Common myeloid progenitor, CD34-positive (primary cell): ENCODE results near the gene C3orf18.

Experiments used
- CTCF ChIA-PET: fragments of 350-600 bp; sonication (Branson Sonifier 250); formaldehyde crosslinking; loops from one replicate; lab custom pipeline; 2021; ENCODE audit warnings: antibody characterized with exemption; lab: Charles Lee
- POLR2A ChIA-PET: fragments of 350-600 bp; sonication (Branson Sonifier 250); formaldehyde crosslinking; loops from one replicate; lab custom pipeline; 2021; ENCODE audit warnings: antibody characterized with exemption; lab: Charles Lee
- DNase-seq, 3 donors: peaks; one replicate each; pipeline versions ENCODE4 v3.0.0 to v3.0.0-alpha.2; 2013
- H3K27ac ChIP-seq, 2 experiments: 1 replicate in 1 of 2; 2 replicates in 1 of 2; pipeline ENCODE4 v1.7.0; 2013; ENCODE audit warnings: inconsistent platforms in 2 of 2, low read length in 2 of 2, mild to moderate bottlenecking in 2 of 2, low read depth in 1 of 2, moderate library complexity in 1 of 2; ENCODE audit not compliant: severe bottlenecking in 2 of 2, insufficient read depth in 1 of 2, poor library complexity in 1 of 2
- H3K27me3 ChIP-seq, 5 experiments: replicated peaks in 2 of 5; 1 replicate in 3 of 5; 2 replicates in 2 of 5; pipeline versions ENCODE4 v1.6.1 to v1.7.0; 2013; ENCODE audit warnings: low read length in 4 of 5, mild to moderate bottlenecking in 2 of 5, moderate library complexity in 2 of 5, inconsistent platforms in 1 of 5; ENCODE audit not compliant: insufficient read depth in 5 of 5, control insufficient read depth in 4 of 5
- H3K36me3 ChIP-seq, 4 experiments: 1 replicate in 2 of 4; 2 replicates in 2 of 4; pipeline versions ENCODE4 v1.6.1 to v1.7.0; 2013; ENCODE audit warnings: low read length in 3 of 4, control low read depth in 1 of 4, mild to moderate bottlenecking in 1 of 4; ENCODE audit not compliant: control insufficient read depth in 4 of 4, insufficient read depth in 4 of 4
- H3K4me1 ChIP-seq, 4 experiments: 1 replicate in 3 of 4; 2 replicates in 1 of 4; pipeline versions ENCODE4 v1.6.1 to v1.7.1; 2013; ENCODE audit warnings: low read length in 3 of 4, mild to moderate bottlenecking in 3 of 4, control low read depth in 1 of 4, inconsistent platforms in 1 of 4, moderate library complexity in 1 of 4; ENCODE audit not compliant: control insufficient read depth in 4 of 4, insufficient read depth in 4 of 4; ENCODE audit errors: control extremely low read depth in 1 of 4
- H3K4me3 ChIP-seq, 7 experiments: 1 replicate in 4 of 7; 2 replicates in 3 of 7; pipeline versions ENCODE4 v1.5.1 to v1.7.0; 2013; ENCODE audit warnings: mild to moderate bottlenecking in 7 of 7, low read length in 6 of 7, moderate library complexity in 6 of 7, inconsistent platforms in 2 of 7, low read depth in 2 of 7, control low read depth in 1 of 7; ENCODE audit not compliant: insufficient read depth in 4 of 7, control insufficient read depth in 1 of 7; ENCODE audit errors: extremely low read depth in 1 of 7
- H3K9me3 ChIP-seq, 5 experiments: 1 replicate in 4 of 5; 2 replicates in 1 of 5; pipeline versions ENCODE4 v1.6.1 to v1.7.1; 2013; ENCODE audit warnings: low read length in 4 of 5, mild to moderate bottlenecking in 2 of 5, inconsistent platforms in 1 of 5, low read depth in 1 of 5, moderate library complexity in 1 of 5; ENCODE audit not compliant: control insufficient read depth in 4 of 5, insufficient read depth in 2 of 5; ENCODE audit errors: control extremely low read depth in 1 of 5
- WGBS: methylation state at CpG from one replicate; pipeline ENCODE4 v1.1.5; 2013; ENCODE audit not compliant: insufficient coverage; 5-methylcytosine and 5-hydroxymethylcytosine counted together

C3orf18 gene

GRCh38 chr3:50521572-50521971 is 46.0 kb downstream of the C3orf18 start:
- Histone ChIP-seq H3K27me3 (no peaks in the 10 kb centered on the region), H3K27ac (no peak overlapping the region), H3K4me3 (no peak overlapping the region), H3K4me1 (peaks cover under 1 to 8% (median 4%) of the 10 kb centered on the region in 4 experiments), H3K9me3 (no peaks in the 10 kb centered on the region), H3K36me3 (no peaks in the 10 kb centered on the region)
- no peak for DNase-seq
- CTCF ChIA-PET = interaction anchor here (0.9 to 2.0 kb wide), 5 partner anchors 9 to 84 kb away, joined by 3 to 8 read pairs (median 3); no protein-coding TSS in a partner anchor
- 91% methylated on average over 4 of the region's 5 CpGs for WGBS
- POLR2A ChIA-PET = no interaction called here

GRCh38 chr3:50520849-50521248 is 46.7 kb downstream of the C3orf18 start:
- Histone ChIP-seq H3K27ac (no peak overlapping the region), H3K27me3 (no peaks in the 10 kb centered on the region), H3K4me3 (no peak overlapping the region), H3K36me3 (no peaks in the 10 kb centered on the region), H3K9me3 (no peaks in the 10 kb centered on the region), H3K4me1 (peaks cover 3 to 14% (median 11%) of the 10 kb centered on the region in 4 experiments)
- no peak for DNase-seq
- WGBS = 75% methylated on average over 1 of the region's 3 CpGs
- ChIA-PET POLR2A (no interaction called here), CTCF (interaction anchor here (1.7 kb wide), 1 partner anchor 18 kb away, joined by 3 read pairs; no protein-coding TSS in a partner anchor)

GRCh38 chr3:50519471-50520089 is 48.0 kb downstream of the C3orf18 start:
- no peak overlapping the region for H3K4me3 ChIP-seq
- H3K36me3 ChIP-seq = no peaks in the 10 kb centered on the region
- H3K9me3 ChIP-seq = no peaks in the 10 kb centered on the region
- ChIA-PET POLR2A (no interaction called here), CTCF (interaction anchor here (0.8 to 1.8 kb wide), 3 partner anchors 22 to 32 kb away, joined by 3 to 5 read pairs (median 3); no protein-coding TSS in a partner anchor)
- peak; percentile 61 to 79 (median 76) for DNase-seq
- H3K27ac ChIP-seq = no peak overlapping the region
- 18% methylated on average over 2 of the region's 7 CpGs for WGBS
- H3K4me1 ChIP-seq = peaks cover 9 to 23% (median 20%) of the 10 kb centered on the region in 4 experiments
- H3K27me3 ChIP-seq = no peaks in the 10 kb centered on the region

GRCh38 chr3:50518436-50518835 is 49.1 kb downstream of the C3orf18 start:
- H3K36me3 ChIP-seq = no peaks in the 10 kb centered on the region
- WGBS = 97% methylated on average over 5 of the region's 7 CpGs
- H3K27ac ChIP-seq = no peak overlapping the region
- H3K4me1 ChIP-seq = peaks cover 9 to 25% (median 21%) of the 10 kb centered on the region in 4 experiments
- ChIA-PET CTCF (interaction anchor here (0.8 to 1.8 kb wide), 10 partner anchors 24 to 909 kb away, joined by 3 to 9 read pairs (median 4); no protein-coding TSS in a partner anchor), POLR2A (interaction anchor here (0.6 kb wide), 1 partner anchor 12 kb away, joined by 4 read pairs; no protein-coding TSS in a partner anchor)
- DNase-seq = no peak
- no peaks in the 10 kb centered on the region for H3K27me3 ChIP-seq
- H3K4me3 ChIP-seq = no peak overlapping the region
- no peaks in the 10 kb centered on the region for H3K9me3 ChIP-seq

- ChIA-PET POLR2A (interaction anchor here (0.6 kb wide), 1 partner anchor 12 kb away, joined by 4 read pairs; no protein-coding TSS in a partner anchor), CTCF (interaction anchor here (0.8 to 1.9 kb wide), 13 partner anchors 8 to 910 kb away, joined by 3 to 9 read pairs (median 3); partner anchors contain the start of gene CACNA2D2)
- no peaks in the 10 kb centered on the region for H3K9me3 ChIP-seq
Observed at GRCh38 chr3:50517721-50518206, 49.8 kb downstream of the C3orf18 start.

GRCh38 chr3:50516440-50516871 is 51.1 kb downstream of the C3orf18 start:
- no peaks in the 10 kb centered on the region for H3K9me3 ChIP-seq
- H3K4me3 ChIP-seq = peak overlapping the region in 2 of 7 experiments; percentile 41 to 57
- H3K4me1 ChIP-seq = peaks cover 9 to 25% (median 21%) of the 10 kb centered on the region in 4 experiments
- ChIA-PET CTCF (interaction anchor here (0.7 to 1.9 kb wide), 7 partner anchors 9 to 77 kb away, joined by 3 to 6 read pairs (median 3); partner anchors contain the start of gene CACNA2D2), POLR2A (no interaction called here)
- H3K27ac ChIP-seq = no peak overlapping the region
- no peaks in the 10 kb centered on the region for H3K27me3 ChIP-seq
- 100% methylated on average over 4 of the region's 4 CpGs for WGBS
- no peaks in the 10 kb centered on the region for H3K36me3 ChIP-seq
- DNase-seq = no peak

More at GRCh38 chr3:50517721-50518206, 49.8 kb downstream of the C3orf18 start:
- H3K27me3 ChIP-seq = no peaks in the 10 kb centered on the region
- peaks cover 9 to 25% (median 21%) of the 10 kb centered on the region in 4 experiments for H3K4me1 ChIP-seq
- peak in 1 of 3 donors; percentile 17 for DNase-seq
- no peak overlapping the region for H3K4me3 ChIP-seq
- H3K27ac ChIP-seq = no peak overlapping the region
- WGBS = 83% methylated on average over 1 of the region's 4 CpGs
- no peaks in the 10 kb centered on the region for H3K36me3 ChIP-seq
